ENCODE results near the gene CLEC5A.
"Not testable (repeated sequence)": the region's sequence is repeated elsewhere in the genome, so short reads cannot be mapped to it uniquely, and the experiment has no call there.

CLEC5A gene

GRCh38 chr7:141945356-141945755 lies 1.4 kb downstream of the CLEC5A start:
- DNase-seq, result no peak

DNA sequence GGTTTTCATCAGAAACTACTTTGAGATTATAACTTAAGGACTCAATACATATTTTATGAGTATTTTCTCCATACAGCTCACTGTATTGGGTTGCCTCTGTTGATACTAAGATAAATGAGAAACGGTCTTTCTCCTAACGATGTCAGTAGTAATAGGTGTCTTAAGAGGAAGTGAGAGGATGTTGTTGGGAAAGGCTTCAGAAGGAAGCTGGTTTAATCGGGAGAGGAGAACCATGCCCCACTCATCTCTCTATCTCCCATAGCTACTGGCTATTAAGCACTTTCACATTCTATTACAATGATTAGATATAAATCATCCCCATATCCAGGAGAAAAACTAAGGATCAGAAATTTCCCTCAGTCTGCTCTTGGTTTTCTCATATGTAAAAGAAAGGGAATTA lies 2.0 kb downstream of the CLEC5A start:
- DNase-seq, result no peak

- no peak for DNase-seq
These were observed 2.9 kb downstream of the CLEC5A start for GRCh38 chr7:141943846-141944245.

DNA sequence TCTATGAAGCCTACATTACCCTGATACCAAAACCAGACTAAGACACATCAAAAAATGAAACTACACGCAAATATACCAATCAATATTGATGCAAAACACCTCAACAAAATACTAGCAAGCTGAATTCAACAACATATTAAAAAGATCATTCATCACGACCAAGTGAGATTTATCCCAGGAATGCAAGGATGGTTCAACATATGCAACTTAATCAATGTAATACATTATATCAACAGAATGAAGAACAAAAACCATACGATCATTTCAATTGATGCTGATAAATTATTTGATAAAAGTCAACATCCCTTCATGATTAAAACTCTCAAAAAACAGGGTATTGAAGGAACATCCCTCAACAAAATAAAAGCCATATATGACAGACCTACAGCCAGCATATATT lies 5.7 kb downstream of the CLEC5A start:
- DNase-seq, result no peak

DNA sequence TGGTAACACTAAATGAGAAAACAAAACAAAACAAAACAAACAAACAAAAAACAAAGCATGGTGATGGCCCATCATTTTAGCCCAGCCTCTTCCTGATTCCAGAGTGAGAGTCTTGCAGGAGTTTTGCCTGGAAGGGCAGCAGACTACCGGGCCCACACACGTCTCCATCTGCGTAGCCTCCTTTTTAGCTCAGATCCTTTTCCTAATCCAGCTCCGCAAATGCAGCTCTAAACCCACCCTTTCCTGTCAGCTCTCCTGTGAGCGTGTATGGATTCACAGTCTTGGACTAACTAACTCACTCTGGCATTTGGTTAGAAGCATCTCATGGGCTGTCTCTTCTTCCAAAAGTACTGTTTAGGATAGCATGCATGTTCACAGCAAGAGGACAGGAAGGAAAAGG lies 16.6 kb downstream of the CLEC5A start:
- no peak for DNase-seq

- no peak for DNase-seq
These were observed 18.0 kb downstream of the CLEC5A start for GRCh38 chr7:141928845-141929195.

DNA sequence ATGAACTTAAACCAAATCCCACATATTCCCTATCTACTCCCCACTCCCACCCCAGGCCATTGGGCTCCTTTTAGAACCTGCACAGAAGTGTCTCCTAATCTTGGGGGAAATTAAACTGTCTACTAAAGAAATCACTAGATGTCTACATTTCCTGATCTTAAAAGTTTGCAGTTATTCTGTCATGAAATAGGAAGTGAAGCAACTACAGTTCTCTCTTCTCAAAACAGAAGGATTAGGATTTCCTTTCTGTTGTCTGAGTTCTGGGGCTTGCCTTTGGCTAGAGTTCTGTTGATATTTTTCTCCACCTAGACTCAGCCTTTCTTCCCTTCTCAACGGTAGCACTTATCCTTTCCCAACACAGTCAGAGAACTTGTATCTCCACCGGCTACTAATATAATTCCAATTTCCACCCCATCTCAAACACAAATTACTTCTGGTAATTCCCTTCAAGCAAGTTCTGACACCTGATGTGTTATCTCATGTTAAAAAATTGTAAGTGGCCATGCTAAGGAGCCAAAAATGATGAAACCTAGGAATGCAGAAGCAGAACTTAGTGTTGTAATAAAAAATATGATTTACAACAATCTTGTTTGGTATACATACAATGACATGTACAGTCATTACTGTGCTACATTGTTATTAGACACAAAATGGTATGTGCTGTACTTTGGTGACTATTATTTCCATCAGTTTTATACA lies 18.5 kb downstream of the CLEC5A start:
- DNase-seq, result no peak

GRCh38 chr7:141920281-141920680 lies 26.5 kb downstream of the CLEC5A start:
- DNase-seq, result no peak

DNA sequence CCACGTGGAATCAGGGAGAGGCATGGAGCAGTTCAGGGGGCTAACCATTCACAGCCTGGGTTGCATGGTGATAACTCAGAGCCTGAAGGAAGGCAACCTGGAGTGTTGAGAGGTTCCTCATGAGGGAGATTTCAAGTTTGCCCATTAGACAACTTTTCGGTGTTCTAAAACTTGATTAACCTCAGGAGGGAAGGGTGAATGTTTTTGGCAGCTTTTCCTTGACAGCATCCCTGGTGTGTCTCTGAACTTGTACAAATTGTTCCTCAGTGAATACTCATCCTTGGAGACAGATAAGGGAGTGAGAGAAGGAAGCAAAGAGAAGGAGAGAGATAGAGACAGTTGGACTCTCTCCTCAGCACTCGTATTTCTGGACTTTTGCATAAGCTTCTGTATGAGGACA lies 30.7 kb downstream of the CLEC5A start, which contains the start of gene OR9A4:
Gene OR9A4 (plus strand): TSS at position 301 of the 400 bp plus-strand sequence. CDS start 2,477 bp downstream, outside the sequence.
- DNase-seq, result no peak

GRCh38 chr7:141915565-141915964 lies 31.2 kb downstream of the CLEC5A start:
- DNase-seq, result no peak

GRCh38 chr7:141911391-141911790 lies 35.4 kb downstream of the CLEC5A start:
- DNase-seq, result no peak

- no peak for DNase-seq
These were observed 40.5 kb downstream of the CLEC5A start for GRCh38 chr7:141906285-141906684.

DNA sequence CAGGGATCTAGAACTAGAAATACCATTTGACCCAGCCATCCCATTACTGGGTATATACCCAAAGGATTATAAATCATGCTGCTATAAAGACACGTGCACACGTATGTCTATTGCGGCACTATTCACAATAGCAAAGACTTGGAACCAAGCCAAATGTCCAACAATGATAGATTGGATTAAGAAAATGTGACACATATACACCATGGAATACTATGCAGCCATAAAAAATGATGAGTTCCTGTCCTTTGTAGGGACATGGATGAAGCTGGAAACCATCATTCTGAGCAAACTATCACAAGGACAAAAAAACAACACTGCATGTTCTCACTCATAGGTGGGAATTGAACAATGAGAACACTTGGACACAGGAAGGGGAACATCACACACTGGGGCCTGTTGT lies 47.4 kb downstream of the CLEC5A start:
- DNase-seq, result not testable (repeated sequence)

- no peak for DNase-seq
These were observed 55.4 kb downstream of the CLEC5A start for GRCh38 chr7:141891336-141891735.

DNA sequence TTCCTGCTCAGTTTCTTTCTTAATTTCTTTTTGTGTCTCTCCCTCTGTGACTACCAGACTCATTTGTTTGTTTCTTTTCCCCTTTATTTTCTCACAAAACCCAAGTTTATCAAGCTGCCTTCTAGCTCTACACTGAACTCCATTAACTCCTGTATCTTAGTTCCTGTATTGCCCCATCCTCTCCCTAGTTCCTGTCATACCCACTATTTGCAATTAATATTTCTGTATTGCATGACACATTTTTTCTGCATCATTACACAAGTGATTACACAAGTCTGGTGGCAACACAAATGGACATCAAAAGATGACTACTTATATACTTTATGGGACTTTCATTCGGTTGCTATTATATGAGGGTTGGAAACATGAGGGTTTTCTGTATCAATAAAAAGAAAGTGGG lies 57.5 kb downstream of the CLEC5A start:
- DNase-seq, result no peak

DNA sequence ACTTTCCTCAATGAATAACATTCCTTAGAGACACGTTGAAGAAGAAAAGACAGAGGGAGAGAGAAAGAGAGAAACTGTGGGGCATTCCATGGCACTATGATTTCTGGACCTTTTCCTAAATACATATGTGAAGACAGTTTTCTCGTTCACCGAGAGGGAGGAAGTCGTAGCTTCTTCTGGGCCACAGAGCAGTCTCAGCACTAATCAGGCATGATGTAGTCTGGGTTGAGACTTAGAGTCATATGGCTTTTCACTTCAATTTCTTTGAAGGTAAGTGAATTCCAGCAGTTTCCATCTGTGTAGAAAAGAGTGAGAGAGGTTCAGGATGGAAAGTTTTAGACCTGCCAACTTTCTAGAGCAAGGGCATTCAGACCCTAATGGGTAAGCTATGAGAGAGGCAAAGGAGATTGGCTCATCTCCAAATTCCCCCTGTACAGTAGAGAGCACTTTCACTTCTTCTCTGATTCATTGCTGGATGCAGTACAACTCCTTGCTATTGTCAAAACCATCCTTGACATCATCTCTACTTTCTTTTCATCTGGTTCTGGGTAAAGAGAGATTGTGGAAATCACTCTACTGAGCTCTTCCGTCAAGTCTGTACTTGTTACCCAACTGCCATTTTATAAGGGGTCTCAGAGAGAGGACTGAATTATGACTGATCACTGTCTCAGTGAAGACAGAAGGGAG lies 62.1 kb downstream of the CLEC5A start:
- no peak for DNase-seq

DNA sequence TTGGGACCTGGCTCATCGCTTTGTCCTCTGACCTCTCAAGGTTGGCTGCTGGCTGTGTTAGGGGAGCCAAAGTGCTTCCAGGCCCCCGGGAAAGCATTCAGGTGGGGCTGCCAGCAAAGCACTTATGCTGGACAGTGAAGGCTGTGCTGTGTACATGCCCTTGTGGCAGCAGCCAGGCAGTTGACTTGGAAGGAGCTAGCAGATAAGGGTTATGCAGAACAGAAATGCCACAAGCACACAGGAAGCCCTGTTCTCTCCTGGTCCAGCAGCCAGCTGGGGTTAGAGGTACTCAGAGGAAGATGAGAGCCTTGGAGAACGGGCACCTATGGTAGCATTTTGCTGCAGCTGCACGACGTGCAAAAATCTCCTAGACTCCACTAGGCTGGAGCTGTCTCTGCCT lies 65.8 kb downstream of the CLEC5A start:
- DNase-seq, result no peak

- no peak for DNase-seq
These were observed 69.4 kb downstream of the CLEC5A start for GRCh38 chr7:141877365-141877764.
